Tibial nerve (tissue), 4 donors: ENCODE results near the gene PROX1.

Source experiments
- EP300 ChIP-seq, 2 donors: sonication (generic); formaldehyde crosslinking; IDR thresholded peaks; one replicate each; pipeline ENCODE4 v1.6.1; 2017; ENCODE audit warnings: antibody characterized with exemption in 2 of 2, mild to moderate bottlenecking in 1 of 2
- POLR2A ChIP-seq, 2 donors: fragments of 450-650 bp; IDR thresholded peaks; one replicate each; pipeline ENCODE4 v1.6.1; 2017; ENCODE audit warnings: antibody characterized with exemption in 2 of 2, mild to moderate bottlenecking in 2 of 2, moderate library complexity in 2 of 2
- TF ChIP-seq, protein P1 (sequence below), 5 experiments: fragments of 200-600 bp in 3 of 5; fragments of 450-650 bp in 2 of 5; sonication (generic) in 3 of 5; IDR thresholded peaks; one replicate each; pipeline ENCODE4 v1.5.1; 2016 to 2019; ENCODE audit warnings: antibody characterized with exemption in 5 of 5, mild to moderate bottlenecking in 3 of 5, moderate library complexity in 2 of 5

DNA sequence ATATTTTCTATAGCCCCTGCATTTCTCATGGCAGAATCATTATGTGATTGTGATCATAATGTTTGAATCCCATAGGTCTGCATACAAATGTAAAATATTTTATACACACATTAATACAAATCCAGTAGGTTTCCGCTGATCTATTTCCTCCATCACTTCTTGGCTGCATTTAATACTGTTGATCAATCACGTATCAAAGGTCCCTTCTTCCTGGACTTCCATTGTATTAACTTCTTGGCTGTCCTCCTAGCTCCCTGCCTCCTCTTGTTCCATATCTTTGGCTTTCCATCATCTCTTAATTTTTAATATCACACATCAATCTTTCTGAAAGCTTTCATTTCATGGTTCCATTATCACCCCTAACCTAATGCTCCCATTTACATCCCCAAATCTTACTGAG is 97.6 kb downstream of the PROX1 start:
- TF ChIP-seq, protein P1, sequence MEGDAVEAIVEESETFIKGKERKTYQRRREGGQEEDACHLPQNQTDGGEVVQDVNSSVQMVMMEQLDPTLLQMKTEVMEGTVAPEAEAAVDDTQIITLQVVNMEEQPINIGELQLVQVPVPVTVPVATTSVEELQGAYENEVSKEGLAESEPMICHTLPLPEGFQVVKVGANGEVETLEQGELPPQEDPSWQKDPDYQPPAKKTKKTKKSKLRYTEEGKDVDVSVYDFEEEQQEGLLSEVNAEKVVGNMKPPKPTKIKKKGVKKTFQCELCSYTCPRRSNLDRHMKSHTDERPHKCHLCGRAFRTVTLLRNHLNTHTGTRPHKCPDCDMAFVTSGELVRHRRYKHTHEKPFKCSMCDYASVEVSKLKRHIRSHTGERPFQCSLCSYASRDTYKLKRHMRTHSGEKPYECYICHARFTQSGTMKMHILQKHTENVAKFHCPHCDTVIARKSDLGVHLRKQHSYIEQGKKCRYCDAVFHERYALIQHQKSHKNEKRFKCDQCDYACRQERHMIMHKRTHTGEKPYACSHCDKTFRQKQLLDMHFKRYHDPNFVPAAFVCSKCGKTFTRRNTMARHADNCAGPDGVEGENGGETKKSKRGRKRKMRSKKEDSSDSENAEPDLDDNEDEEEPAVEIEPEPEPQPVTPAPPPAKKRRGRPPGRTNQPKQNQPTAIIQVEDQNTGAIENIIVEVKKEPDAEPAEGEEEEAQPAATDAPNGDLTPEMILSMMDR (IDR thresholded peaks at IDR 0.05) = no peak
- TF ChIP-seq POLR2A (IDR thresholded peaks at IDR 0.05) (no peak), EP300 (IDR thresholded peaks at IDR 0.05) (no peak)
